Spinal cord (tissue), 10 donors: Measurements from ENCODE around the gene LETMD1. TPM values are rescaled to one million over a fixed set of nuclear protein-coding genes. Genes with fewer than 3 reads are reported as not detected.
"Not testable (repeated sequence)": the region's sequence is repeated elsewhere in the genome, so short reads cannot be mapped to it uniquely, and the experiment has no call there.

Source experiments
- DNase-seq, 6 donors: peaks; one replicate each; pipeline versions ENCODE4 v3.0.0 to v3.0.0-alpha.2; 2013 to 2015; ENCODE audit warnings: low spot score in 6 of 6, low read depth in 4 of 6
- H3K27ac ChIP-seq: one replicate; pipeline ENCODE4 v1.5.1; 2013; ENCODE audit warnings: low read depth, low read length, control low read depth
- H3K27me3 ChIP-seq: one replicate; pipeline ENCODE4 v1.6.1; 2013; ENCODE audit warnings: low read length; ENCODE audit not compliant: control insufficient read depth, insufficient read depth
- H3K36me3 ChIP-seq: one replicate; pipeline ENCODE4 v1.6.1; 2013; ENCODE audit warnings: low read length; ENCODE audit not compliant: control insufficient read depth, insufficient read depth
- H3K4me1 ChIP-seq: one replicate; pipeline ENCODE4 v1.6.1; 2013; ENCODE audit warnings: low read length; ENCODE audit not compliant: control insufficient read depth, insufficient read depth
- H3K4me3 ChIP-seq: one replicate; pipeline ENCODE4 v1.5.1; 2013; ENCODE audit warnings: low read depth, low read length, control low read depth
- H3K9me3 ChIP-seq: one replicate; pipeline ENCODE4 v1.6.1; 2013; ENCODE audit warnings: low read length; ENCODE audit not compliant: control insufficient read depth, insufficient read depth
- WGBS: methylation state at CpG from one replicate; pipeline ENCODE4 v1.1.5; 2013; ENCODE audit warnings: missing lambda C conversion rate; ENCODE audit not compliant: insufficient coverage; 5-methylcytosine and 5-hydroxymethylcytosine counted together
- polyA plus RNA-seq, 2 donors: library from polyadenylated mRNA; unstranded; fragments of 120-200 nt; gene quantifications; one replicate each; pipeline ENCODE4 v1.2.1, GENCODE V29; 2013; ENCODE audit not compliant: insufficient read length in 2 of 2
- total RNA-seq, 2 donors: library from RNA; depleted of rRNA in 1 of 2; stranded (reverse); fragments of 120-200 nt in 1 of 2; fragments of >200 nt in 1 of 2; gene quantifications; one replicate each; pipeline versions ENCODE4 v1.2.3 to v1.2.4, GENCODE V29; 2013 to 2014
- donor health status: healthy.

The LETMD1 gene
- total and polyA plus RNA-seq, 4 donors = 66.5 to 105 (median 74.0) TPM

GRCh38 chr12:51070004-51070403 lies 21.9 kb downstream of the LETMD1 start:
- no peaks in the 10 kb centered on the region for H3K4me1 ChIP-seq
- 85% methylated on average over 2 of the region's 3 CpGs for WGBS
- H3K27ac ChIP-seq = no peak overlapping the region
- peaks cover 75% of the 10 kb centered on the region for H3K36me3 ChIP-seq
- no peak overlapping the region for H3K4me3 ChIP-seq
- H3K27me3 ChIP-seq = no peaks in the 10 kb centered on the region
- no peaks in the 10 kb centered on the region for H3K9me3 ChIP-seq
- peak in 1 of 6 donors; percentile 46 for DNase-seq

DNA sequence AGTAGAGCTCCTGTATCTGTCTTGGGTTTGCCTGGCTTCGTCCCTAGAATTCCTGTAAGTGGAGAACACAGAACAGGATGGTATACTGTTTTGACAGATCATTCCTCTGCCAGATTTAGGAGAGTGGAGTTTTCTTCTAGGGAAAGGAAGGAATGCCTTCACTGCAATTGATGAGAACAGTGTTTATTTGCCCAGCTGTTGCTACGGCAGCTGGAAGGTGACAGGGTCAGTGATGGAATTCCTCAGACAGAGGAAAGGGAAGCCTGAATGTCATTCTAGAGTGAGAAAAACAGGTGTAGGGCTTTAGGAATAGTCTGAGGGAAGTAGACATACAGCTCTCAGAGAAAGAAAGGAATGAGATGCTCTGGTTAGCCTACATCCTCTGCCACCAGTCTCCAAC lies 23.5 kb downstream of the LETMD1 start:
- Histone ChIP-seq H3K27ac (no peak overlapping the region), H3K9me3 (no peaks in the 10 kb centered on the region), H3K4me1 (peaks cover 11% of the 10 kb centered on the region), H3K27me3 (no peaks in the 10 kb centered on the region), H3K36me3 (peaks cover 70% of the 10 kb centered on the region), H3K4me3 (no peak overlapping the region)
- DNase-seq = no peak
- 89% methylated on average over 2 of the region's 2 CpGs for WGBS

GRCh38 chr12:51075390-51075789 lies 27.3 kb downstream of the LETMD1 start:
- Histone ChIP-seq H3K36me3 (peaks cover 42% of the 10 kb centered on the region), H3K27ac (no peak overlapping the region), H3K27me3 (no peaks in the 10 kb centered on the region), H3K9me3 (no peaks in the 10 kb centered on the region), H3K4me3 (no peak overlapping the region), H3K4me1 (peaks cover 11% of the 10 kb centered on the region)
- WGBS = 78% methylated on average over 3 of the region's 5 CpGs
- no peak for DNase-seq

DNA sequence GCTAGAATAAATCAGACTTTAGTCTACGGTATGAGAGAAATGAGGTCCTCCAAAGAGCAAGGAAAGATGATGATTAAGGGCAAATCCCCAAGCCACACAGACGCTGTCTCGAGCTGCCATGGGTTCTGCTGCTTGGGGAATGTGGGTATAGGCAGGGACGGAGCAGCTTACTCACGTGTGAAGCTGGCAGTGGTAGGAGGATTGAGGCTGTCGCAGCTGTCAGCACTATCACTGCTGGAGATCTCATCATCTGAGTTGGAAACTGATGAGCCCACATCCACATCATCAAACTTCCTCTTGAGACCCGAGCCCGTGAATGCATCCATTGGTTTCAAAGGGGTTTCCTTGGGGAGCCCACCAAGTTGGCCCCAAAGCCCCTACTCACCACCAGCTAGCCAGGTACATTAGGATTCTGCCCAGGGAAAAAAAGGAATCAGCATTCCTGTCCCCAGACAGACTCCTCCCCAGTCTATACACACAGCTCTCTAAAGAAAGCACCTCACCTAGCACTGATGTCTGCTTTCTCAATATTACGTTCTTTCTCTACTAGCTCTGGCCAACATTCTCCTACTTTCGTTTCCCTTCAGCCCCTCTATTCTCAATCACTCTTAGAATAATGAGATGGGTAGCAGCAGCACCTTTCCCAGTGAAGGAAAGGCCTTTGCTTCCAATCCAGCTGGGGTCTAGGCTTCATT lies 28.3 kb downstream of the LETMD1 start:
- Histone ChIP-seq H3K27ac (no peak overlapping the region), H3K36me3 (peaks cover 35% of the 10 kb centered on the region), H3K9me3 (no peaks in the 10 kb centered on the region), H3K4me3 (no peak overlapping the region), H3K27me3 (no peaks in the 10 kb centered on the region), H3K4me1 (peaks cover 11% of the 10 kb centered on the region)
- peak in 1 of 6 donors; percentile 27 for DNase-seq
- 91% methylated on average over 4 of the region's 10 CpGs for WGBS

GRCh38 chr12:51077930-51078329 lies 29.8 kb downstream of the LETMD1 start:
- H3K9me3 ChIP-seq = no peaks in the 10 kb centered on the region
- no peak overlapping the region for H3K4me3 ChIP-seq
- WGBS = 49% methylated on average over 4 of the region's 5 CpGs
- peaks cover 11% of the 10 kb centered on the region for H3K4me1 ChIP-seq
- H3K27me3 ChIP-seq = no peaks in the 10 kb centered on the region
- peak in 1 of 6 donors; percentile 53 for DNase-seq
- peaks cover 23% of the 10 kb centered on the region for H3K36me3 ChIP-seq
- no peak overlapping the region for H3K27ac ChIP-seq

GRCh38 chr12:51078346-51078745 lies 30.2 kb downstream of the LETMD1 start:
- H3K27ac ChIP-seq, DNase-seq, H3K4me3 ChIP-seq, H3K9me3 ChIP-seq, H3K27me3 ChIP-seq: not testable (repeated sequence)
- peaks cover 21% of the 10 kb centered on the region for H3K36me3 ChIP-seq
- WGBS = no CpG with 5 or more reads among the region's 5 CpGs
- peaks cover 11% of the 10 kb centered on the region for H3K4me1 ChIP-seq

DNA sequence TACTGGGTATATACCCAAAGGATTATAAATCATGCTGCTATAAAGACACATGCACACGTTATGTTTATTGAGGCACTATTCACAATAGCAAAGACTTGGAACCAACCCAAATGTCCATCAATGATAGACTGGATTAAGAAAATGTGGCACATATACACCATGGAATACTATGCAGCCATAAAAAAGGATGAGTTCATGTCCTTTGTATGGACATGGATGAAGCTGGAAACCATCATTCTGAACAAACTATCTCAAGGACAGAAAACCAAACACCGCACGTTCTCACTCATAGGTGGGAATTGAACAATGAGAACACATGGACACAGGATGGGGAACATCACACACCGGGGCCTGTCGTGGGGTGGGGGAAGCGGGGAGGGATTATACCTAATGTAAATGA lies 30.7 kb downstream of the LETMD1 start:
- H3K27ac ChIP-seq, H3K27me3 ChIP-seq, H3K4me3 ChIP-seq, DNase-seq, H3K9me3 ChIP-seq: not testable (repeated sequence)
- H3K36me3 ChIP-seq = peaks cover 16% of the 10 kb centered on the region
- H3K4me1 ChIP-seq = peaks cover 15% of the 10 kb centered on the region
- no CpG with 5 or more reads among the region's 6 CpGs for WGBS

DNA sequence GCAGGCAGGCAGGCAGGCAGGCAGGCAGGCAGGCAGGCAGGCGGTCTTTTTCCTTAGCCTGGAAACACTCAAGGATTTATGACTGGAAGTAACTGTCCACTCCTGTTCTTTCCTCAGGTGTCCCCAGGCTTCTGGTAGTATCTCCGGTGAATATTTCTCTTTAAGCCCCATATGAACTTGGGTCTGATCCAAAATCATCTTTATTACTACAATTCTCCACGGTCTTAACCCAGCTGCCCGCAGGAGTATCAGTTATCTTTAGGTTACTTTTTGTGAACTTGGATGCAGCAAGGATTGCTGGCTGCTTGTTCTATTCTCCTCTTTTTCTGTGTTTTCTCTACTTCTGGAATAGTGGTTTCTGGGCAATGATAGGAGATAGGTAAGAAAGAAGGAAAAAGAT lies 32.0 kb downstream of the LETMD1 start:
- WGBS = no CpG with 5 or more reads among the region's 4 CpGs
- H3K4me3 ChIP-seq = no peak overlapping the region
- H3K27ac ChIP-seq = no peak overlapping the region
- DNase-seq = no peak
- H3K9me3 ChIP-seq = no peaks in the 10 kb centered on the region
- H3K36me3 ChIP-seq = peaks cover 10% of the 10 kb centered on the region
- H3K27me3 ChIP-seq = no peaks in the 10 kb centered on the region
- H3K4me1 ChIP-seq = peaks cover 16% of the 10 kb centered on the region

GRCh38 chr12:51081421-51081820 lies 33.3 kb downstream of the LETMD1 start:
- no peaks in the 10 kb centered on the region for H3K9me3 ChIP-seq
- no peak for DNase-seq
- WGBS = no CpG with 5 or more reads among the region's 1 CpG
- H3K4me3 ChIP-seq = no peak overlapping the region
- H3K36me3 ChIP-seq = peaks cover 5% of the 10 kb centered on the region
- H3K4me1 ChIP-seq = peaks cover 6% of the 10 kb centered on the region
- H3K27me3 ChIP-seq = no peaks in the 10 kb centered on the region
- H3K27ac ChIP-seq = no peak overlapping the region

- Histone ChIP-seq H3K27me3 (no peaks in the 10 kb centered on the region), H3K4me3 (peak overlapping the region; percentile 95), H3K36me3 (peaks cover 5% of the 10 kb centered on the region), H3K4me1 (peaks cover 5% of the 10 kb centered on the region), H3K9me3 (no peaks in the 10 kb centered on the region), H3K27ac (peak overlapping the region; percentile 97)
- DNase-seq = peak; percentile 12 to 83 (median 44)
- 0% methylated on average over 17 of the region's 18 CpGs for WGBS
These were observed 34.5 kb downstream of the LETMD1 start for GRCh38 chr12:51082561-51083125.
